ENCODE results near the gene RBMS3. TPM values are rescaled to one million over a fixed set of nuclear protein-coding genes. Genes with fewer than 3 reads are reported as not detected.

Gene RBMS3
- total and polyA plus RNA-seq, 2 of the 8 experiments (the other 6 are each of a cell fraction or from before 2014, with no cell fraction given), result 3.7 to 6.9 TPM

GRCh38 chr3:29627136-29628117 is 346.6 kb downstream of the RBMS3 start:
- Histone ChIP-seq H2AFZ (ENCODE audit: low read length) (no peak overlapping the region), H2BK15ac (ENCODE audit: low read length) (no peak overlapping the region), H3K27me3 (replicated peaks in 1 of 4; ENCODE audit: control insufficient read depth in 3 of 4, extremely low read depth in 1 of 4, insufficient read depth in 3 of 4, low read length in 3 of 4) (no peaks in the 10 kb centered on the region), H3K4me3 (ENCODE audit: extremely low read depth in 1 of 4, insufficient read depth in 2 of 4, low read depth in 3 of 4, low read length in 4 of 4) (no peak overlapping the region), H3K27ac (ENCODE audit: low read depth, low read length) (no peak overlapping the region), H2BK120ac (replicated peaks; ENCODE audit: low read depth, low read length) (no peak overlapping the region), H3K18ac (ENCODE audit: extremely low read depth, low read length) (no peak overlapping the region), H3K23ac (ENCODE audit: insufficient read length) (no peak overlapping the region), H2AK5ac (ENCODE audit: low read depth, low read length) (no peak overlapping the region), H4K91ac (replicated peaks; ENCODE audit: insufficient read length, low read length) (no peak overlapping the region), H4K8ac (ENCODE audit: extremely low read depth, insufficient read depth, low read length) (no peak overlapping the region), H4K5ac (ENCODE audit: insufficient read length, low read depth, low read length) (no peak overlapping the region), H3K36me3 (ENCODE audit: control insufficient read depth in 2 of 4, insufficient read depth in 4 of 4, low read length in 3 of 4) (no peaks in the 10 kb centered on the region), H3K9me3 (ENCODE audit: insufficient read depth in 2 of 2, low read depth in 1 of 2, low read length in 1 of 2) (no peaks in the 10 kb centered on the region; a peak in 1 of 4 replicates), H2BK12ac (ENCODE audit: low read depth, low read length) (no peak overlapping the region), H3K4ac (replicated peaks; ENCODE audit: insufficient read length, low read depth, low read length) (no peak overlapping the region), H3K56ac (replicated peaks; ENCODE audit: insufficient read length, low read depth, low read length) (no peak overlapping the region), H4K20me1 (replicated peaks in 1 of 2; ENCODE audit: control insufficient read depth in 1 of 2, insufficient read depth in 2 of 2, low read length in 2 of 2) (no peaks in the 10 kb centered on the region), H3K4me2 (ENCODE audit: insufficient read depth in 1 of 2, low read depth in 2 of 2, low read length in 2 of 2) (no peak overlapping the region), H3K79me2 (ENCODE audit: control insufficient read depth in 1 of 2, insufficient read depth in 2 of 2, low read length in 2 of 2) (no peaks in the 10 kb centered on the region), H3K79me1 (ENCODE audit: low read depth, low read length) (no peaks in the 10 kb centered on the region), H3K4me1 (replicated peaks in 1 of 4; ENCODE audit: control insufficient read depth in 3 of 4, insufficient read depth in 4 of 4, low read length in 3 of 4) (peaks cover 0 to 9% (median 4%) of the 10 kb centered on the region in 4 experiments; a peak in 3 of 7 replicates), H3K9ac (replicated peaks in 1 of 4; ENCODE audit: extremely low read depth in 1 of 4, low read depth in 3 of 4, low read length in 3 of 4) (no peak overlapping the region), H3K23me2 (ENCODE audit: low read depth, low read length) (no peaks in the 10 kb centered on the region), H2BK20ac (ENCODE audit: low read length) (no peak overlapping the region), H2BK5ac (ENCODE audit: low read depth, low read length) (no peak overlapping the region), H3K14ac (ENCODE audit: insufficient read length) (no peak overlapping the region)
- CTCF ChIA-PET (ENCODE audit: partially characterized antibody), result no interaction called here
- FAIRE-seq (no peak), DNase-seq (ENCODE audit: low read depth in 1 of 2, low spot score in 2 of 2) (no peak)
- 73% methylated on average over 2 of the region's 2 CpGs; no CpG with 5 or more reads in 1 of the 2 experiments for WGBS, 2 experiments (ENCODE audit: extremely low coverage in 1 of 2, insufficient coverage in 1 of 2, insufficient read length in 1 of 2, insufficient replicate concordance in 2 of 2, low coverage in 1 of 2, low lambda C conversion rate in 2 of 2, missing lambda C conversion rate in 1 of 2)
- POLR2A ChIA-PET (ENCODE audit: partially characterized antibody), result interaction anchor here (0.6 kb wide), 1 partner anchor 1108 kb away, joined by 3 read pairs; no protein-coding TSS in a partner anchor
- TF ChIP-seq EGR1 (IDR thresholded peaks at IDR 0.05; ENCODE audit: borderline replicate concordance, low read depth, low read length) (no peak), CHD1 (IDR thresholded peaks at IDR 0.05; ENCODE audit: low read depth, low read length) (no peak), GTF2F1 (IDR thresholded peaks at IDR 0.05; ENCODE audit: borderline replicate concordance, low read depth, low read length) (no peak), MAFK (IDR thresholded peaks at IDR 0.05; ENCODE audit: low read depth, low read length) (no peak), SP1 (IDR thresholded peaks at IDR 0.05; ENCODE audit: low read depth, low read length) (no peak), GABPA (IDR thresholded peaks at IDR 0.05; ENCODE audit: borderline replicate concordance, insufficient read depth, low read length) (no peak)
- TF ChIP-seq, protein P1, sequence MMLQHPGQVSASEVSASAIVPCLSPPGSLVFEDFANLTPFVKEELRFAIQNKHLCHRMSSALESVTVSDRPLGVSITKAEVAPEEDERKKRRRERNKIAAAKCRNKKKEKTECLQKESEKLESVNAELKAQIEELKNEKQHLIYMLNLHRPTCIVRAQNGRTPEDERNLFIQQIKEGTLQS (IDR thresholded peaks at IDR 0.05; ENCODE audit: insufficient read depth, low read depth, low read length), result no peak
- TF ChIP-seq, protein P2, sequence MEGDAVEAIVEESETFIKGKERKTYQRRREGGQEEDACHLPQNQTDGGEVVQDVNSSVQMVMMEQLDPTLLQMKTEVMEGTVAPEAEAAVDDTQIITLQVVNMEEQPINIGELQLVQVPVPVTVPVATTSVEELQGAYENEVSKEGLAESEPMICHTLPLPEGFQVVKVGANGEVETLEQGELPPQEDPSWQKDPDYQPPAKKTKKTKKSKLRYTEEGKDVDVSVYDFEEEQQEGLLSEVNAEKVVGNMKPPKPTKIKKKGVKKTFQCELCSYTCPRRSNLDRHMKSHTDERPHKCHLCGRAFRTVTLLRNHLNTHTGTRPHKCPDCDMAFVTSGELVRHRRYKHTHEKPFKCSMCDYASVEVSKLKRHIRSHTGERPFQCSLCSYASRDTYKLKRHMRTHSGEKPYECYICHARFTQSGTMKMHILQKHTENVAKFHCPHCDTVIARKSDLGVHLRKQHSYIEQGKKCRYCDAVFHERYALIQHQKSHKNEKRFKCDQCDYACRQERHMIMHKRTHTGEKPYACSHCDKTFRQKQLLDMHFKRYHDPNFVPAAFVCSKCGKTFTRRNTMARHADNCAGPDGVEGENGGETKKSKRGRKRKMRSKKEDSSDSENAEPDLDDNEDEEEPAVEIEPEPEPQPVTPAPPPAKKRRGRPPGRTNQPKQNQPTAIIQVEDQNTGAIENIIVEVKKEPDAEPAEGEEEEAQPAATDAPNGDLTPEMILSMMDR (IDR thresholded peaks at IDR 0.05; ENCODE audit: control extremely low read depth in 1 of 3, insufficient read depth in 1 of 3, low read depth in 1 of 3, low read length in 3 of 3), result no peak
